ENCODE measurements around the gene SPATA32. TPM values are rescaled to one million over a fixed set of nuclear protein-coding genes. Genes with fewer than 3 reads are reported as not detected.

Gene SPATA32
- total RNA-seq, 1 experiment from 2014 or later: 0.81 TPM

DNA sequence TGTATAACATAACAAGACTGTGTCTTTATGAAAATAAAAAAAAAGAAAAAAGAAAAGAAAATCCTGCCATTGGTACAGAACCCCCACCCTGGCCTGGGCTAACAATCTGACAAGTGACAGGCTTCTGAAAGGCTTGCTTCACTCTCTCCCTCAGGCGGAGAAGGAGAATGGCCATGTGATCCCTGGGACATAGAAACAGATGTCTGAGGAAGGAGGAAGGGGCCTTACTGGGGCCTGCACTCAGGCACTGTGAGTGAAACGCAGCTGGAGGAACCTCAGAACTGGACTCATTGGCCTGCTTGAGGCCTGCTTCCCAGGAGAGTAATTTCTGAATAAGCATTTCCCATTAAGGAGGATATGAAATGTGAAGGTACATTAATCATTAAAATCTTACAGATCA lies 37.5 kb upstream of the SPATA32 start:
- Histone ChIP-seq H3K18ac (ENCODE audit: insufficient read length, low read depth, low read length) (no peak overlapping the region), H4K91ac (ENCODE audit: insufficient read length, low read depth, low read length) (no peak overlapping the region), H3K56ac (ENCODE audit: insufficient read length, low read depth, low read length) (no peak overlapping the region), H3K4me2 (ENCODE audit: insufficient read depth, insufficient read length, low read length) (no peak overlapping the region), H2BK20ac (ENCODE audit: low read depth, low read length, poor library complexity, severe bottlenecking) (no peak overlapping the region), H3K23me2 (ENCODE audit: insufficient read length, low read depth, low read length, poor library complexity, severe bottlenecking) (no peaks in the 10 kb centered on the region), H3K9ac (ENCODE audit: extremely low read depth, insufficient read length, low read length) (no peak overlapping the region), H2AK5ac (ENCODE audit: insufficient read length, low read length) (no peak overlapping the region), H2AFZ (ENCODE audit: low read length) (no peak overlapping the region), H2BK120ac (ENCODE audit: low read depth, low read length, poor library complexity, severe bottlenecking) (no peak overlapping the region), H3K79me2 (ENCODE audit: insufficient read depth, low read length) (no peaks in the 10 kb centered on the region; the same call in 1 of the 2 replicates), H4K20me1 (ENCODE audit: control insufficient read depth, insufficient read depth, insufficient read length) (no peaks in the 10 kb centered on the region), H2BK12ac (ENCODE audit: insufficient read length, low read depth, low read length) (no peak overlapping the region), H3K27ac (ENCODE audit: insufficient read length, low read depth, low read length) (no peak overlapping the region), H2BK15ac (ENCODE audit: low read depth, low read length) (no peak overlapping the region), H3K9me3 (ENCODE audit: control insufficient read depth, low read depth, low read length) (no peaks in the 10 kb centered on the region), H4K5ac (ENCODE audit: insufficient read length, low read depth, low read length) (no peak overlapping the region), H2BK5ac (ENCODE audit: insufficient read length, low read length) (no peak overlapping the region), H3K14ac (ENCODE audit: insufficient read depth, low read length) (no peak overlapping the region), H3K27me3 (ENCODE audit: insufficient read depth, low read length) (no peaks in the 10 kb centered on the region), H3K23ac (ENCODE audit: insufficient read length, low read depth, low read length) (no peak overlapping the region), H4K8ac (replicated peaks; ENCODE audit: insufficient read length, low read depth, low read length) (no peak overlapping the region), H3K4ac (ENCODE audit: low read depth, low read length) (no peak overlapping the region), H3K4me1 (ENCODE audit: insufficient read depth, low read length) (no peaks in the 10 kb centered on the region), H3T11ph (ENCODE audit: low read length) (no peak overlapping the region), H3K79me1 (ENCODE audit: insufficient read depth, low read depth, low read length, poor library complexity, severe bottlenecking) (no peaks in the 10 kb centered on the region)
- 0 out of 7 replicates have a peak overlapping the region, but pooled peaks of 1 of the 3 experiments have one; percentile 77 for H3K27ac Mint-ChIP-seq
- WGBS (ENCODE audit: extremely low coverage, insufficient read length, low lambda C conversion rate): no CpG with 5 or more reads among the region's 2 CpGs
- TF ChIP-seq, protein P1, sequence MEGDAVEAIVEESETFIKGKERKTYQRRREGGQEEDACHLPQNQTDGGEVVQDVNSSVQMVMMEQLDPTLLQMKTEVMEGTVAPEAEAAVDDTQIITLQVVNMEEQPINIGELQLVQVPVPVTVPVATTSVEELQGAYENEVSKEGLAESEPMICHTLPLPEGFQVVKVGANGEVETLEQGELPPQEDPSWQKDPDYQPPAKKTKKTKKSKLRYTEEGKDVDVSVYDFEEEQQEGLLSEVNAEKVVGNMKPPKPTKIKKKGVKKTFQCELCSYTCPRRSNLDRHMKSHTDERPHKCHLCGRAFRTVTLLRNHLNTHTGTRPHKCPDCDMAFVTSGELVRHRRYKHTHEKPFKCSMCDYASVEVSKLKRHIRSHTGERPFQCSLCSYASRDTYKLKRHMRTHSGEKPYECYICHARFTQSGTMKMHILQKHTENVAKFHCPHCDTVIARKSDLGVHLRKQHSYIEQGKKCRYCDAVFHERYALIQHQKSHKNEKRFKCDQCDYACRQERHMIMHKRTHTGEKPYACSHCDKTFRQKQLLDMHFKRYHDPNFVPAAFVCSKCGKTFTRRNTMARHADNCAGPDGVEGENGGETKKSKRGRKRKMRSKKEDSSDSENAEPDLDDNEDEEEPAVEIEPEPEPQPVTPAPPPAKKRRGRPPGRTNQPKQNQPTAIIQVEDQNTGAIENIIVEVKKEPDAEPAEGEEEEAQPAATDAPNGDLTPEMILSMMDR (conservative IDR thresholded peaks at IDR 0.05): no peak
- H3K4me1 Mint-ChIP-seq: peaks cover 0 to 5% of the 10 kb centered on the region in 2 experiments; a peak in 2 of 4 replicates
- H3K9me3 Mint-ChIP-seq: no peaks in the 10 kb centered on the region
- no peaks in the 10 kb centered on the region for H3K27me3 Mint-ChIP-seq (ENCODE audit: low read depth)
- no peak for DNase-seq
- H3K4me3 Mint-ChIP-seq: no peak overlapping the region
- H3K36me3 Mint-ChIP-seq (ENCODE audit: insufficient read depth in 1 of 3, low read depth in 3 of 3): no peaks in the 10 kb centered on the region; a peak in 2 of 7 replicates
